HG03097 (cell line): ENCODE data around the gene SDR39U1.

ENCODE experiments used
- ATAC-seq: cut with Tn5 transposase; IDR thresholded peaks from one replicate; pipeline ENCODE4 v1.9.1; 2021; ENCODE audit not compliant: unreplicated experiment, low FRiP score

Gene SDR39U1

DNA sequence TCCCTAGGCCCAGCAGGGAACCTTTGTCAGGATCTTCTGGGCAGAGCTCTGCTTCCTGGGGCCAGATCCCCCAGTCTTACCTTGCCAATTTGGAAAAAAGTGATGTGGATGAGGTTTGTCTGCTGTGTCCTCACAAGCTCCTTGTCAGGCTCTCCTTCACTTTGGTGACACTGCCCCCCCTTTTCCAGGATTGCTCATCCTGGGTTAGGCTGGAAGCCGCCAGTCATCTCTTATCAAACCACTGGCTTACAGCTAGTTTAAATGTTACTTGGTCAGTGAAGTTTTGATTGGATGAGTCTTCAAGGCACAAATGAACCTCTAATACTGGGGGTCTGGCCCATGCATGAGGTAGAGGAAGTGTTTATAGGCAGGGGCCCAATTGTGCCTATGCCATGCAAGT is 28.5 kb downstream of the SDR39U1 start:
- no peak for ATAC-seq

DNA sequence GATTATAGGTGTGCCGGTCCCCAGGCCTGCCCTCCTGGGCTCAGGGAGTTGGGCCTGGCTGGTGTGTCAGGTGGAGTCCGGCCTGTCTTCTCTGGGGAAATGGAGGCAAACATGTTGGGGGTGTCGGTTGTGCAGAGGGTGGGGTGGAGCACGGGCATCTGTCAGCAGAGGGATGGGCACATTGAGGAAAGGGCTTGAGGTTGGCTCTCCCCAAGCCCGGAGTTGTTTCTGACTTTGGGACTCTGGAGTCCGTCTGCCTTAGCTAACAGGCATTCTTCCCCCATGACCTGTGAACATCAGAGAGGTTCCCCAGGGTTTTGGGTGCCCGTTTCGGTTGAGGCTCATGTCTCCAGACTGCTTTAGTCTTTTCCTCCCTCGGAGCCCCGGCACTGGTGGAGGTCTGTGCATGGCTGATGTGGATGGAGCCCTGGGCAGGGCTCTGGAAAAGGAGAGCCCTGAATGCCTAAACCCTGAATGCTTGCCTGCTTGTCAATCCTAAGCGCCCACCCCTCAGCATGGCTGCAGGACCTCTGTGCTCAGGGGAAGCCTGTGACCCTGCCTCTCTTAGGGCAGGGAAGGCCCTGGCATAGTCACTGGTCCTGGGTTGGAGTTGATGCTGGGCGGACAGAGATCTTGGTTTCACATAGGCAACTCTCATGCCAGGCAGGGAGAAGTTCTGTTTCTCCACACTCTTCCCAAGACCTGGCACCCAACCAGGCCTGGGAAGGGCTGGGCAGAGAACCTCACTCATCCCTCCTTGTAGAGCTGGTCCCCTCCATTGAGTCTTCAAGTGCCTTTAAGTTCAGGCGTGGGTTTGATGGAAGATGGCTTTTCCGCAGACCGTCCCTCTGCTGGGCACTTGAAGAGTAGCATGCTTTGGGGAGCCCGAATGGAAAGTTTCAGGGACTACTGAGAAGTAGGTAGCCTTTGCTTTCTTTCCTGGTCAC is 30.9 kb downstream of the SDR39U1 start:
- ATAC-seq = no peak

DNA sequence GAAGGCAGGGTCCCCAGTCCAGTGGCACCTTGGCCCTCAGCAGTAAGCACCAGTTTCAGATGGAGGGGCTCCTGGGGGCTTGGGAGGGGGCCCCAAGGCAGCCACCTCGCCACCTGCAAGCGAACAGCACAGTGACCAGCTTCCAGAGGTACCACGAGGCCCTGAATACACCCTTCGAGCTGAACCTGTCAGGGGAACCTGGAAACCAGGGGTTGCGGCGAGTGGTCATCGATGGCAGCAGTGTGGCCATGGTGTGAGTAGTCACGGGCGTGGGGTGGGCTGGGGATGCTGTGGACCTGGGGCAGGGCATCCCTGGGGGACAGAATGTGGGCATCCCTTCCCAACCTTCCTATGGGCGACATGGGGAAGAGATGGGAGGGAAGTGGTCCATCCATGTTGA is 32.6 kb downstream of the SDR39U1 start:
- no peak for ATAC-seq

DNA sequence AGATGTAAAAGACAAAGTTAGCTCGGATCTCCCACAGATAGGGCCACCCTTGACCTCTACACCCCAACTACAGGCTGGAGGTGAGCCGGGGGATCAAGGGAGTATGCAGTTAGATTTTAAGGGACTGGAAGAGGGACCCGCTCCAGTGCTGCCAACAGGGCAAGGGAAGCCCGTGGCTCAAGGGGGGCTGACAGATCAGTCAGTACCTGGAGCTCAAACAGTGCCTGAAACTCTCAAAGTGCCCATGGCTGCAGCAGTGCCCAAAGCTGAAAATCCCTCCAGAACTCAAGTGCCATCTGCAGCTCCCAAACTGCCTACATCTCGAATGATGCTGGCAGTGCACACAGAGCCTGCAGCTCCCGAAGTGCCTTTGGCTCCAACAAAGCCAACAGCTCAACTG is 33.4 kb downstream of the SDR39U1 start:
- no peak for ATAC-seq

DNA sequence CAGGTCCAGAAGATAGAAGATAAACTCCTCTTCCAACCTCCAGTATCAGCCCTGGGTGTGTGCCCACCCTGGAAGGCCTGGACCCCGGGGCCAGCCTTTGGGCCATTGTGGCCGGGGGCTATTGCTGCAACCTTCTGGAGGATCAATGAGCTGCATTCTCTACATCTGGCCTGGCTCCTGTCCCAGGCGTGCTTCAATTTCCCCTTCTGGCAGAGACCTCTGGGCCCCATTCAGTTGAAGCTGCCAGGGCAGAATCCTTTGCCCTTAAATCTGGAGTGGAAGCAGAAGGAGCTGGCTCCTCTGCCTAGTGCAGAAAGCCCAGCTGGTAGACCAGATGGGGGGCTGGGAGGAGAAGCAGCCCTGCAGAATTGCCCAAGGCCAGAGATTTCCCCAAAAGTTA is 33.8 kb downstream of the SDR39U1 start:
- no peak for ATAC-seq

DNA sequence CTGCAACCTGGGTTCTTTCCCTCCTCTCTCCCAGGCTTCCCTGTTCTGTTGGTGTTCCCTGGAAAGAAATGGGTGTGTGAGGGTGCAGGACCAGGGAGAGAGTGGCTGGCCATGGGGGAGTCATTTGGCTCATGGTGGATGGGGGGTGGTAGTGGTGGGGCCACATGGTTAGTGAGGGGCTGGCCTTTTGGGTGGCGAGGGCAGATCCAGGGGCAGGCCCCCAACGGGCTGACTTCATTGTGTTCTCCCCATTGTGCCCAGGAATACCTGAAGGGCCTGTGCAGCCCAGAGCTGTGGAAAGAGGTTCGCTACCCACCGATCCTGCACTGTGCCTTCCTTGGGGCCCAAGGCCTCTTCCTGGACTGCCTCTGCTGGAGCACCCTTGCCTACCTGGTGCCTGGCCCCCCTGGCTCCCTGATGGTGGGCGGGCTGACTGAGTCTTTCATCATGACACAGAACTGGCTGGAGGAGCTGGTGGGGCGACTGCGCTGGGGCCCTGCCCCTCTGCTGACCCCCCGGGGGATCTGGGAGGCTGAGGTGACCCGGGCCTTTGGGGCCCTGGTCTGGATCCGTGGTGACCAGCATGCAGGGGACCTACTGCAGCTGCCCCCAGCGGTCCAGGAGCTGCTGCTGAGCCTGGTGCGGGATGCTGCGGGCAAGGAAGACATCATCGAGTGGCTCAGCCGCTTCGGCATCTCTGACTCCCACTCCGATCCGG is 34.8 kb downstream of the SDR39U1 start:
- no peak for ATAC-seq

DNA sequence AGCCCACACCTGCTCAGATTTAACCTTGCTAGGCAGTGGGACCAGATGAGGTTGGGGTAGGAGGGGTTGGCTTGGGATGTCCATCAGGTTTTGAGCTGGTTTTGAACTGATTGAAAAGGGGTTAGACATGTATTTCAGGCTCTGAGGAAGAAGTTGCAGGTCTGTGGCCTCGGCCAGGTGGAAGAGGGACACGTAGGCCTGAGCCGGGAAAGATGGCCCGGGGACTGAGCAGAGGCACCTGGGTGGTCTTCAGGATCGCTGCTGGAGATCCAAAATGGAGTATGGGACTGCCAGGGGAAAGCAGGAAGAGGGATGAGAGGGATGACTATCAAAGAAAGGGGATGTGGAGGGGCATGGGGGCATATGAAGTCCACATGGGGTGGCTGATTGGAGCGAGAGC is 36.2 kb downstream of the SDR39U1 start:
- no peak for ATAC-seq

DNA sequence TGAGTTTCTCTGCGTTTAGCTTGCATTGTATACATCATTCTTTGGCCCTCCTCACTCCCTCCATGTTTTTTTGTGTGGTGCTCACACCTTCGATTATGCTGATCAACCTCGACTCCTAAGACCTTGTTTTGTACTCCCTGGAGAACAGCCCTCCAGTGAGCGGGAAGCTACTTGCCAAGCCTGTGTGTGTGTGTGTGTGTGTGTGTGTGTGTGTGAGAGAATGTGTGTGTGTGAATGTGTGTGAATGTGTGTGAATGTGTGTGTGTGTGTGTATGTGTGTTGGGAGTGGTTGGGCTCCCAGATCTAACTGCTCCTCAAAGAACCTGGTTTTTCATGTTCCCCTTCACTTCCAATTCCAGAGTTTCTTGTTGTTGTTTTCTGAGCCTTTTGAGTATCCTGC is 37.8 kb downstream of the SDR39U1 start:
- ATAC-seq = no peak

DNA sequence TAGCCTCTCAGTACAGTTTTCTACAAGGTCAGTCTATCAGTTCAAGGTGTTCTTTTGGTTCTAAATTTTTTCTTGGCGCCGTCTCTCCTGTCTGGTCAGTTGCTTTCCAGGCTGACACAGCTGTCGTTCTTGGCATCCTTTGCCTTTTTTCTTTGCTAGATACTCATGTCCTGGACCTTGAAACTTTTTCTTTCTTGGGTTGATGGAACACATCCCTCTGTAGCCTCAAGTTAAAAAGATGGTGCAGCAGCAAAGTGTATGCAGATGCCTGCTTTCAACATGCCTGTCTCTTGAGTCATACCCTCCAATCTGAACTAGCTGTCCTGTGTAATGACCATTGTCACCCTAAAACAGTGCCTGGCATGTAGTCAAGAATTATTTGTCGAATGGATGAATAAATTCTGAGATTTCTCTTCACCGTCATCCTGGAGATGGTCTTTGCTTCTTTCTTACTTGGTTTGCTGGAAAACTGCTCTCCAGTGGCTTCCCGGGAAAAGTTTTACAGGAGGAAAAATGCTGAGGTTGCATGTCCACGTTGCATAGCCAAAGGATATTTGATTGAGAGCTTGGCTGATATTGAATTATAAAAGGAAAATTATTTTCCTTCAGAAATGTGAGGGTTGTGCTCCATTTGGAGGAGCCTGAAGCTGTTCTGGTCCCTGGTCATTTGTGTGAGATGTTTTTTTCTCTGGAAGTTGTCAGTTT is 39.1 kb downstream of the SDR39U1 start:
- no peak for ATAC-seq

DNA sequence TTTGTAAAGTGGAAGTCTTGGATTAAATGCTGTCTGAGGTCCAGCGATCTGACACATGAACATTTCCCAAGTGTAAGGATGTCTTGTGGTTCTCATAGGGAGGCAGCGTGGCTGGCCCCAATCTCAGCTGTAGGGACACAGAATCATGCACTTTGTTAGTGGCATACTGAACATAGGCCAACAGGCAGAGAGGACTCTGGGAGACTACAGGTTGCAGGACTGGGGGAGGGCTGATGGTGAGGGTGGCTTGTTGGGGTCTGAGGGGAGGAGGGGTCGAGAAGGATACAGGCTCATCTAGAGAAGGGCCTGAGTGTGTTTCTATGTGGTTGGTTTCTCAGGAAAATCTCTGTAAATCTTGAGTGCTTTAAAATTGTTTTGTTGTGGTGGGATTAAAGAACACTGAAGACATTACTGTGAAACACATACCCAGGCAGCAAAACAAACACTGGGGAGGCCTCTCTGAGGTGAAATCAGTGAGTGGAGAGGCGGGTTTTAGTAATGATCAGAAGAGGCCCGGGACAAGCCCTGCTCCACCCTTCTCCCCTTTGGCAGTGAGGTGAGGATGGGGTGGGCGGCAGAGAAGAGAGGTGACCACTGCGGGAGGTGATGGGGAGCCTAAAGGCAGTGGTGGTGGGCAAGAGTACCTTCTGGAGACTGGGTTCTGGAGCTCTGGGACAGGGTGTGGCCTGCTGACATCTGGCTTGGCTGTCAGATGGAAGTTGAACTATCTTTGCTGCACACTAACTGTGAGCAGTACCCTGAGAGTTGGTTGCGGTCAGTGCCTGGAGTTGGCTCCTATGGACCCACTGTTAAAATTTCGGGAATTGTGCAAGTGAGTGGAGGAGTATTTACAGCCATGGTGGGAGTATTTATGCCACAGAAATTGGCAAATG is 40.5 kb downstream of the SDR39U1 start:
- ATAC-seq = no peak

DNA sequence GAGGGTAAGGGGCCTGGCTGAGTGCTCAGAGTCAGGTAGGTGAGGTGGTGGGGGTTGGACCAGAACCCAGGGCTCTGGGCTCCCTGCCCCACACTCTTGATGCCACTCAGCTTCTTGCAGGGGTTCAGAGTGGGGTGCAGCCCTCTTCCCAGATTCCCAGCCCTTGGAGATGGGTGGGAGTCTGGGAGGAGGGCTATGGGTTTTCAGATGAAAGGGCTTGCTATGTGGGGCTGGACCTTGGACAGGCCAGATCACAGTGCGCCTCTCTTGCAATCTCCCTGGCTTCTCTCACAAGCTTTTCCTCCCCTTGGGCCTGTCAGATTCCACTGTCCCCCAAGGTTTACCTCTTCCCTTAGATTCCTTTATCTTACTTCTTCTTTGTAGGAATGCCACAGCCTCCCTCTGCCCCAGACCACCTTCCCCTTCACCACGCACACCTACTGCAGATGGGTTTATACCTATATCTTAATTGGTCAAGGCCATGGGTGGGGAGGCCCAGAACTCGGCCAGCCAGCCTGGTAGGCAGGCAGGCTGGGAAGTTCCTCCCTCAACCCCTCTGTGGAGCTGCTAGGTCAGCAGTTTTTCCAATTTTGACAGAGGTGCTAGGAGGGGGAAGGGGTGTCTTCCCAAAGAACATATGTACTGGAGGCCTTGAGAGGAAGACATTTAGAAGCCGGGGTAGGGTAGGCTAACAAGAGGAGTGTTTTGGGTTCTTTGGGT is 42.4 kb downstream of the SDR39U1 start:
- ATAC-seq = no peak

DNA sequence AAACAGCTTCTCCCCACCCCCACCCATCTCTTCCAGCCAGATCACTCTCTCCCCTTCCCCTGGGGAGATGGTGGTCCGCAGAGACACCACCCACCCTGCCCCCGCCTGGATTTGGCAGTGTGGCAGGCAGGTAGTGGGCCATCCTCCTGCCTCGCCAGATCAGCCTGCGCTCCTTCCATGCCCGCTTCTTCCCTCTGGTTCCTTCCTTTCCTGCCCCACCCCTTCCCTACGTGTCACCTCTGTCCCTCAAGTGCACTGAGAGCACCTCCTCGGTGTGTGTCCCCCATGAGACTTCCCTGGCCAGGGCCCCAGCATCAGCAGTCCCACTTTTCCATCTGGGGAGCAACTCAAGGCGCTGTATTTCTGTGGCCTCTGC is 43.1 kb downstream of the SDR39U1 start:
- no peak for ATAC-seq

DNA sequence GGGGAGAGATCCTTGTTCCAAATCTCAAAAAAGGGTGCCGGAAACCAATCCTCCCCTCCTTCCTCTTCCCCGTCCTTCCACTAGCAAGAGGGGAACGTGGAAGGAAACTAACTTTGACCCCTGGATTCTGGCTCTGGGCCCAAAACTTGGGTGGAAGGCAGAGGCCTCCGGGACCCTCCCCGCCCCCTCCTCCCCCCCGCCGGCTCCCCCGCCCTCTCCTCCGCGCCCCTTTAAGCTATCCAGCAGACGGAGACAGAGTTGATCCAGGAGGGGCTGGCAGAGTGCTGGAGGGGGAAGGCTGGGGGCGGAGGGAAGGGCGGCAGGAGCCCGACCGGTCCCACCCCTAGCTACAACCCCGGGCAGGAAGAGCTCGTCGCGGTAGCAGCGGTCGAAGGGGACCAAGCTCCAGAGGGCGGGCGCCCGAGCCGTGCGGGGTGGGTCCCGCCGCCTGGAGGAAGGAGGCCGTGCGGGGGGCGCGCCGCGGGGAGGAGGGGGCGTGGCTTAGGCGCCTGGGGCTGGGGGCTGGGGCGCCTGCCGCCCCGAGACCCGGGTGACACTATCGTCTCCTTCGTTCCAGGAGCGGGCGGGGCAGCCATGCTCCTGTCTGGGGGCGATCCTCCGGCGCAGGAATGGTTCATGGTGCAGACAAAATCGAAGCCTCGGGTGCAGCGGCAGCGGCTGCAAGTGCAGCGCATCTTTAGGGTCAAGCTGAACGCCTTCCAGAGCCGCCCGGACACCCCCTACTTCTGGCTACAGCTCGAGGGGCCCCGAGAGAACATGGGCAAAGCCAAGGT is 43.7 kb downstream of the SDR39U1 start, which contains the start of gene NYNRIN:
Gene NYNRIN, plus strand, starts transcription at position 351 of the 794 bp plus-strand sequence. Its CDS starts 244 bp downstream, at position 595.
- no peak for ATAC-seq

DNA sequence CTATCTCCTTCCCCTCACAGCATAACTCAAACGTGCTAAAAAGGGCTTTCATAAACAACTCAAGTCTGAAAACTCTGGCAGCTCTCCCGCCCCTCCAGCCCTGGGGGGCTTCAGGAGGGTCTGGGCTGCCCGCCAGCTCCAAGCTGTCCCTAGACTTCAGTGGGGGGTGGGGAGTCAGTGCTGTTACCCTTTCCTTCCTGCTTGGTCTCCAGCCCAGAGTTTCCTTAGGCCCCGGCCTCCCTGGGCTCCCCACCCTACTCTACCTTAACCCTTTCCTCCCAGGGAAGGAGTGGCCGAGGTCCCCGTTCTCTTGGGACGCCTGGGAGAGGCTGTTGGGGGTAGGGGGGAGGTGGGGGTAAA is 44.3 kb downstream of the SDR39U1 start:
- ATAC-seq = no peak

DNA sequence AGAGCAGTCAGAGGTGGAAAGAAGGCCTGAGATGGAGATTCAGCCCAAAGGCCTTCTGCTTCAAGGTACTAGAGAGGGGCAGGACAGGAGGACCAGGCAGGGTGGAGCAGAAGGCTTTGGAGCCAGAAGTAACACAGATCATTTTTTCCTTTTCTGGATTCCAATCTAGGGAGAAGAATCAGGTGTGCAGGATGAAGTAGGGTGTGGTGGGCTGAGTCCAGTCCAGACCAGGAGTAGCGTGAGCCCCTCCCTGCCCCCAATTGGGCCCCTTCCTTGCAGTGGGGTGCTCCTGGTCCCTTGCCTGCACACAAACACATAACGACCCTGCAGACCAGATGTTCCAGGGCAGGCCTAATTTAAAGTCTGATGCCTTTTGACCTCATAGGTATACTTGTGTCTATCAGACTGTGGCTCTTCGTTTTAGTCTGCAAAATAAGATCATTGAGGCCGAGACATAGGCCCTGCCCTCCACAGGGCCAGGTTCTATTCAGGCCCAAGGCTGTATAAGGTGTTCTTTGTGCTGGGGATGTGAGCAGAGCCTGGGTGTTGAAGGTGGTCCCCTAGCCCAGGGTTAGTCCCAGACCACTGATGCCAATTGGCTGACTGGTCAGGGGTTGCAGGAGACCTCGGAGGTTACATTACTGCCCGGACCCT is 44.8 kb downstream of the SDR39U1 start:
- no peak for ATAC-seq

DNA sequence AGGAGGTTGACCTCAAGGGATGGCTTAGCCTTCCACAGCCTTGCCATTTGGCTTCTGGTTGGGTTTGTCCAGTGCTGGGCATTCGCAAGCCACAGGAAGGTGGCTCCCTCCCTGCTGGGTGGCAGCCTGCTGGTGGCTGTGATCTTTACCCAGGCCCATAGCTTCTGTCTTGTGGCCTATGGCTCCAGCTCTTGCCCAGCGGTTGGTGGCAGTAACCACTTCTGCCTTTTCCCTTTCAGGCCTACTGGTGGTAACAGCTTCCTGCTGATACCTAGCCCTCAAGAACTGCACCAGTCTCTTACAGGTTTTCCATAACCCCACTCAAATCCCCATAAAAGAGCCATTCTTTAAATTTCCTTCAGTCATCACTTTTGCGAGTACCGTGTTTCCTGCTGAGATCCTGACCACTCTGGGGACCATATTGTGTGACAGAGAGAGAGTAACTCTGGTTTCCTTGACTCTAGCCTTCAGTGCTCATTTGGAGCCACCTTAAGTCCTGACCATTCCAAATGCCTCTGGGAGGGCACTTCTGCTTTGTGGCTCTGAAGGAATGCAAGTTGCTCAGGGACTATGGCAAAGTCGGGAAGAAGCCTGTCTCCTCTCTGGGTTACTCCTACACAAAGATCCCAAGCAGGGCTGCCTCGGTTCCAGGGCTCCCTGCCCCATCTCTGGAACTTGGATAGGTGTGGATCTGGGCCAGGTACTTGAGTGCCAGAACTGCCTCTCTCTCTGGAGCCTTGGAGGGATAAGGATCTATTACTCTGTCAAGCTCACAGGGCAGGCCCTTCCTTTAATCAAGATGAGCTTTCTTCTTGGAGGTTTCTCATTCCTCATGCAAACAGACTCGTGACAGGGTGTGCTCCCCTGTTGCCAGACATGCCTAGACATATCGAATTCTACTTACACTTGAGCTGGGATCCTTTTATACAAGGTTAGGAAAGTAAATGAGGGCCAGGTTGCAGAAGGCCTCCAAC is 46.7 kb downstream of the SDR39U1 start:
- no peak for ATAC-seq

DNA sequence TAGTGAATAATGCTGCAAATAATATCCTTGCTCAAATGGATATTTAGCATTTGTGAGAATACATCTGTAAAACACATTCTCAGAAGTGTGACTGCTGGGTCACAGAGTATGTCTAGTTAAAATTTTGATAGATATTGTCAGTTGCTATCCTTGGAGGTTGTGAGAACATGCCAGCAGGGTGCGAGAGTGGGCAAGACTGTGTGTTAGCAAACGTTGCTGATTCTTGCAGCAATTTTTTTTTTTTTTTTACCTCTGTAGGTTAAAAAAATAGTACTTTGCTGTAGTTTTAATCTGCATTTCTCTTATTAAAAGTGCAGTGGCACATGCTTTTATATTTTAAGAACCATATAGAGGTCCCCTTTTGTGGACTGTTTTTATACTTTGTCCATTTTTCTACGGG is 48.3 kb downstream of the SDR39U1 start:
- no peak for ATAC-seq
